A172 (cell line): Measurements from ENCODE around the gene LDLRAD4. TPM values are rescaled to one million over a fixed set of nuclear protein-coding genes. Genes with fewer than 3 reads are reported as not detected.
"Not testable (repeated sequence)": the region's sequence is repeated elsewhere in the genome, so short reads cannot be mapped to it uniquely, and the experiment has no call there.

ENCODE experiments used
- DNase-seq: peaks from one replicate; pipeline ENCODE4 v3.0.0-alpha.2; 2015; ENCODE audit warnings: low spot score
- total RNA-seq: library from RNA; depleted of rRNA; stranded (reverse); fragments of >200 nt; shearing (Covaris generic); gene quantifications from 2 replicates; pipeline ENCODE4 v1.2.3, GENCODE V29; 2014

The LDLRAD4 gene
- total RNA-seq, 1 experiment from 2014 or later = 5.7 TPM

GRCh38 chr18:13461936-13462335, 243.4 kb downstream of the LDLRAD4 start:
- no peak for DNase-seq

GRCh38 chr18:13462686-13463085, 244.1 kb downstream of the LDLRAD4 start:
- DNase-seq = no peak

- DNase-seq = no peak
These were observed 245.1 kb downstream of the LDLRAD4 start for GRCh38 chr18:13463526-13464210.

- no peak for DNase-seq
These were observed 246.0 kb downstream of the LDLRAD4 start for GRCh38 chr18:13464432-13465123.

GRCh38 chr18:13465124-13465446, 246.5 kb downstream of the LDLRAD4 start:
- no peak for DNase-seq

GRCh38 chr18:13465476-13465875, 246.9 kb downstream of the LDLRAD4 start:
- no peak for DNase-seq

GRCh38 chr18:13470516-13471197, 252.1 kb downstream of the LDLRAD4 start:
- DNase-seq = no peak

- DNase-seq = no peak
These were observed 252.8 kb downstream of the LDLRAD4 start for GRCh38 chr18:13471198-13471845.

- no peak for DNase-seq
These were observed 253.5 kb downstream of the LDLRAD4 start for GRCh38 chr18:13471971-13472628.

GRCh38 chr18:13473751-13474150, 255.2 kb downstream of the LDLRAD4 start:
- DNase-seq = no peak

- no peak for DNase-seq
These were observed 255.8 kb downstream of the LDLRAD4 start for GRCh38 chr18:13474336-13474735.

GRCh38 chr18:13474907-13475545, 256.5 kb downstream of the LDLRAD4 start:
- no peak for DNase-seq

GRCh38 chr18:13476312-13476711, 257.8 kb downstream of the LDLRAD4 start:
- DNase-seq = not testable (repeated sequence)

GRCh38 chr18:13477147-13477683, 258.7 kb downstream of the LDLRAD4 start:
- no peak for DNase-seq

GRCh38 chr18:13480571-13481255, 262.2 kb downstream of the LDLRAD4 start:
- DNase-seq = no peak

GRCh38 chr18:13481331-13481730, 262.8 kb downstream of the LDLRAD4 start:
- no peak for DNase-seq

- DNase-seq = no peak
These were observed 263.5 kb downstream of the LDLRAD4 start for GRCh38 chr18:13481820-13482617.

GRCh38 chr18:13482618-13482945, 264.0 kb downstream of the LDLRAD4 start:
- no peak for DNase-seq

GRCh38 chr18:13483316-13484270, 265.0 kb downstream of the LDLRAD4 start:
- no peak for DNase-seq
